HUDEP-2 (cell line): ENCODE results near the gene FILIP1L.
"Not testable (repeated sequence)": the region's sequence is repeated elsewhere in the genome, so short reads cannot be mapped to it uniquely, and the experiment has no call there.

ENCODE experiments used
- DNase-seq, 76 experiments: peaks; one replicate each; lab custom pipeline; 2025; ENCODE audit not compliant: unreplicated experiment in 76 of 76; lab: John Stamatoyannopoulos, UW

FILIP1L gene

DNA sequence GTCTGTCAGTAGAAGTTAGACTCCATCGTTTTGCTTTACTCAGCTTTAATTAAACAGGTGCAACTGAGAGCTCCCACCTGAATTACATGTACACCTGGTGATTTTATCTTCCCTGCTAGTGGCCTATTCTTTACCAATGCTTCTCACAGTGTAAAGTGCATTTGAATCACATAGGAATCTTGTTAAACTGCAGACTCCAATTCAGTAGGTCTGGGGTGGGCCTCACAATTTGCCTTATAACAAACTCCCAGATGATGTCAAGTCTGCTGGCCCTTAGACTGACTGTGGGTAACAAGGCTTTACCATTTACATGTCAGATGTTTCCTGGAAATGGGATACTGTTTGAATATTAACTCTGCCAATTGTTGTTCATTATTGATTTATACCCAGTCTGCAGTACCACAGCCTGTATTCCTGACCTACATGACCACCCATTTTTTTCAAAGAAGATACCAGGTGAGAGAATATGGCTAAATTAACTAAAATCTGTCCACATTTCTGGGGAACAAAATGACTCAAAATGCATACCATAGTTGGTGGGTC, 259.5 kb downstream of the FILIP1L start:
- no peak for DNase-seq

DNA sequence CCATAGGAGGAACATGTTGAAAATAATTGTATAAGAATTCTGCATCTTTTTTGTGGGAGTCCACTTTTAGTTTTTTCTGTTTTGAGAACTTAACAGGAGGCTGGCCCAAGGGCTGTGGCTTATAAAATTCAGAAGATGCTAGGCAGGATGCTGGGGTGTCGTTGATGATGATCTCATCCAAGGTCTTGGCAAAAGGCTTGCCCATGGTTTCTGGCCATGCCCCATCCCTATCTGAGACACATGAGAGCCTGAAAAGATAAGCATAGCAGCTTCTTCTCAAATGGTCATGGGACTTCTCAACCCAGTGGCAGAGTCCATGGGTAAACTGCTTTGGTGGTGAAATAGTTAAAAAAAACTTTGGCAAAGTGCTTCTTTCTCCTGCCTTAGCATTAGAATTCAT, 261.4 kb downstream of the FILIP1L start:
- DNase-seq = peak in 14 of 76 experiments; percentile 4 to 39 (median 22)

DNA sequence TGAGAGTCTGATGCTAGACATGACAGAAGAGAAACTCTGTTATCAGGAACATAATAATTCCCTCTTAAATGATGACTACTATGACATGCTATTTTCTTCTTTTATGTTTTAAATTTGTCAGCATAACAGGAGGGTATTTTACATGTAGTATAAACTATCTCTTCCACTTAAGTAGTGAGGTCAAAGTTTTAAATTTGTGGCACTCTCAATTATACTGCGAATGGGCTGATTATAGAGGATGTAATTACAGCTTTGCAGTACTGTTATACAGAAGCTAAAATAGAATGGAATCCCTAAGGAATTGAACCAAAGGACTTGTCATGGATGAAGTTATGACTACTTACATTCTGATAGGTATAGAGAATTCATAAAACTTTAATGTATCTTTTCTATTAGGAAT, 262.3 kb downstream of the FILIP1L start:
- DNase-seq = no peak

DNA sequence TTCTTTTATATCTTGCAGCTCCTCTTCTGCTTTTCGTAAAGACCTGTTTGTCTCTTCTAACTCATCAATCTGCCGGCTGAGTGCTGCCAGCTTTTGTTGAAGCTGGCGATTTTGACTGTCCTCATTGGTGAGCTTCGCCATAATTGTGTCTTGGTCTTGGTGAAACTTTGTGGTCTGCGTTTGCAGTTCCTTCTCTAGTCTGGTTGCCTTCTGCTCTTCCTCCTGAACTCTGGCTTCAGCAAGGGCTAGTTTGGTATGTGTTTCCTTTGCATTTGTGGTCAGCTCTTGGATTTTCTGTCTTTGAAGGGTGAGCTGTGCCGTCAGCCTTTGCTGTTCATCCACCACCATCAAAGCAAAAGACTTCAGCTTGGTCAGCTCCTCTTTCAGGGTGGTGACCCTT, 263.7 kb downstream of the FILIP1L start:
- DNase-seq = no peak

DNA sequence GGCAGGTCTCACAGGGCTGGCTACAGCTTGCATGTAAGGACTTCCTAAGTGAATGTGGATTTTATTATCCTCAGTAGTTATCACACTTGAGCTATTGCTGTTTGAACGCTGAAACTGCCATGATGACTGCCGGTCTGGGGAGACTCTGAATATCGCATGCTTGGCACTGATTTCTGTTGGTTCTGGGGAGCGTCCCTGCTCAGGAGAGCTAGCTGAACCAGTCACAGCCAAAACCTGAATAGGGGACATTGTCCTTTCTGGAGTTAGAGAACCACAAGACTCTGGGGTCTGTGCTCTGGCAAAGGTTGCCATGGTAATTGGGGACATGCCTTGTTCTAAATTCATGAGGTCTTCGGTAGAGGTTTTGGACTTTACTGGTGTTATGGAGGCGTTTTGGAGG, 265.9 kb downstream of the FILIP1L start:
- DNase-seq = no peak

DNA sequence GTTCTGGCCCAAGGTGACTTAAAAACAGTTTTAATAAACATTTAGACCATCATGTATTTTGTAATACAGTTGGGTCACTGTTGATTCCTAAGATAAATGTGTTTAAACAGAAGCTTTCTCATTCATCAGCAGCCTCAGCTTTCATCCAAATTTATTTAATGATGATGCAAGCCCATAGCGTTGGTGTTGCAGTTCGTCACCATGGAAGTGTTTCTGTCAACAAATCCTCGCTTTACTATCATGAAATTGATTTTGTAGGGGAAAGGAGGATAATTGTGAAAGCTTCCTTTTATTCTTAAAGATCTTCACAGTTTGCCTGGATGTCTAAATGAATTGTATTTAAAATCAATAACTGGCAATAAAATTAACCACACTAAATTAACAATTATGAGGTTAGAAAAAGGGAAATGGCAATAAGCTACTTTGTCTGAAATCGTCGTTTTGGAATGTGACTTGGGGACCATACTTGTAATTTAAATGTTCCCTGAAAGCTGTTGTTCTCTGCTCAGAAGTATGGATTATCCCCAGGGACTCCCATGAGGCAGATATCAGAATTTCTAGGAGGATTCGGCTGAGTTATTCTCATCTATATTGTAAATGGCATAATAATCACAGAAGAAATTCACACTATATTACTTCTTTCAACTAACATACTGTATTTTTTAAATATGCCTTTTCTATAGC, 267.7 kb downstream of the FILIP1L start:
- no peak for DNase-seq

DNA sequence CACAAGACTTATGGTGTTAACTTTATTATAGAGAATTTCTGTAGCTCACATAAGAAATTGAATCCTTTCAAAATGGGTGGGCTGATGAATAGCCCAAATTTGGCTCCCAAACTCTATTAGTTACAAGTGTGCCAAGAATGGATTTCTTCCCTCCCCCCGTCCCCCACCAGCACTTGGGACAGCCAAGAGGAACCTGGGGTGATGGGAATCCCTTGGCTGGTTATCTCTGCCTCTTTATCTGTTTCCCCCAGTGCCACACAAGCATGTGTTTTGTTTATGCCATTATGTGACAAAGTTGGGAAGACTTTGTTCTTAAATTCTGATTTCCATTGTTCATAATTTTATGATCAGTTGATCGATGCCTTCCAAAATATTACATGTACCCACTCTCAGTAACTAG, 268.3 kb downstream of the FILIP1L start:
- peak in 4 of 76 experiments; percentile 6 to 15 (median 12) for DNase-seq

DNA sequence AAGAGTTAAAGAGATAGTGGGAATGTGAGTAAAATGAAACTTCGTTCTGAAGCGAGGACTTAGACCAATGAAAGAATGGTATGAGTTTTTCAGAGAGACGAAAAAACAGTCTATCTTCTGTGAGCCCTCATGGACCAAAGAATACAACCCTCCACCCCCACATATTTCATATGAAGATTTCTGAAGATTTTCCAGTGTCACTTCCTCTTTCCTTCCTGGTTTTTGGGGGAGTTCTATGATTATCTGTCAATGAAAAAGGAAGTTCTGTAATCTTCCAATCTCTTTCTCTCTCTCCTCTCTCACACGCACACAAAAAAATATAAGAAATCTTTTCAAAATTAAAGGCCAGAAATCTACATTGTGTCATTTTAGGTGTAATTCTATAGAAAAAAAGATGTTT, 269.0 kb downstream of the FILIP1L start:
- DNase-seq = no peak

DNA sequence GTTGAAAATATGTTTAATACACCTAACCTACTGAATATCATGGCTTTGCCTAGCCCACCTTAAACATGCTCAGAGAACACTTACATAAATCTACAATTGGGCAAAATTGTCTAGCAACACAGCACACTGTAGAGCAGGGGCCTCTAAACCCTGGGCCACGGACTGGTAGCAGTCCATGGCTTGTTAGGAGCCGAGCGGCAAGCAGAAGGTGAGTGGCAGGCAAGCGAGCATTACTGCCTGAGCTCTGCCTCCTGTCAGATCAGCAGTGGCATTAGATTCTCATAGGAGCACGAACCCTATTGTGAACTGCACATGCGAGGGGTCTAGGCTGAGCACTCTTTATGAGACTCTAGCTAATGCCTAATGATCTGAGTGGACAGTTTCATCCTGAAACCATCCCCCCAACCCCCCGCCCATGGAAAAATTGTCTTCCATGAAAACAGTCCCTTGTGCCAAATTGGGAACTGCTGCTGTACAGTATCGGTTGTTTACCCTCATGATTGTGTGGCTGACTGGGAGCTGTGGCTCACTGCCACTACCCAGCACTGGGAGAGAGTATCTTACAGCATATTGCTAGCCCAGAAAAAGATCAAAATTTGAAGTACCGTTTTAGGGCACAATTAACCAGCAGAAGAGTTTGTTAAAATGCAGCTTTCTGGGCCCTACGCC, 270.6 kb downstream of the FILIP1L start:
- DNase-seq = no peak

DNA sequence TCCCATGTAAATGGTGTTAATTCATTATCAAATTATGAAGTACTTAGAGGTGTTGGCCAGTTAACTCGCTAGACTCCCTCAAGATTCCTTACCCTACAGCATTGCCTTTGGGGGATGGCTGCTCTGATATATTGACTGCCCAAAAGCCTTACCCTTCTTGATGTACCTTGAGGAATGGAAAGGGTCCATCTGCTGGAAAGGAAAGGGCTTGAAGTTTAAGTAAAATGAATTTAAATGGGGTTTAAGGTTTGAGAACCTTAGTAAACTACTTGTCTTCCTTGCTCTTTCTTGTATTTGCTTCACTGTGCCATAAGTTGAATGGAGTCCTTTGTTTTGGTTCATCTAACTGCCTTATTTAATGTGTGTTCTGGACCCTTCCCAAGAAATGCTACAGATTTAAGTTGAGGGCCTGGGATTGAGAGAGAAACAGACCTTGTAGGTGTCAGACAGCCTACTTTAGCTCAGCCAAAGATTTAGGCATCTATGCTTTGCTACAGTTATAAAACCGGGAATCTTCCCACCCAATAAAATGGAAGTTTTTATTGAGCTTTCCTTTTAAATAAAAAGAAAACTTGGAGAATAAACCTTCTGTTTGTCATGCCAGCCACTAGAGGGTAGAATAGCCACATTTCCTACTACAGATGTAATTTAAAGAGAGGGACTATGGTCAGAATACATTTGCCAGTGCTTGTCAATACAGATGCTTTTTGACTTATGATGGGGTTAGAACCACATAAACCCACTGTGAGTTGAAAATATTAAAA, 271.3 kb downstream of the FILIP1L start:
- peak in 8 of 76 experiments; percentile 4 to 23 (median 10) for DNase-seq

DNA sequence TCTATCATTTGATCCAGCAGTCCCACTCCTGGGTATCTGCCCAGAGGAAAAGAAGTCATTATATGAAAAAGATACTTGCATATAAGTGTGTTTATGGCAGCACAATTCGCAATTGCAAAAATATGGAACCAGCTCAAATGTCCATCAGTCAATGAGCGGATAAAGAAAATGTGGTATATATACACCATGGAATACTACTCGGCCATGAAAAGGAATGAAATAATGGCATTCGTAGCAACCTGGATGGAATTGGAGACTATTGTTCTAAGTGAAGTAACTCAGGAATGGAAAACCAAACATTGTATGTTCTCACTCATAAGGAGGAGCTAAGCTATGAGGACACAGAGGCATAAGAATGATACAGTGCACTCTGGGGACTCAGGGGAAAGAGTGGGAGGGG, 272.4 kb downstream of the FILIP1L start:
- DNase-seq = not testable (repeated sequence)

DNA sequence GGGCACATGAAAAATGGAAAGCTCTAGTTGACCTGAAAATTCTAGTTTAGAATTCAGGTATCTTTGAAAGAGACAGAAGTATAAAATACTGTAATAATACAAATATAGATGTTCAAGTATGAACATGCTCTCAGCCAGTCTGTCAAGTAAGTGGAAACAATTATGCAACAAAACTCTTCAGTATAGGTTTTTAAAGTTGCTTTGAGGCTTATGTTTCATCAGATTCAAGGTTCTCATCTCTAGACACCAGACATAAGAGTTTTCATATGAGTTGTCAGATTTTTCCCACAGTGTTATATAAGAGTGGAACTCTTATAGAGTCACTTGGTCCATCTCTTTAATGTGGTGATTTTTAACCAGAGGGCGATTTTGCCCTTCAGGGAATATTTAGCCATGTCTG, 274.7 kb downstream of the FILIP1L start:
- no peak for DNase-seq

DNA sequence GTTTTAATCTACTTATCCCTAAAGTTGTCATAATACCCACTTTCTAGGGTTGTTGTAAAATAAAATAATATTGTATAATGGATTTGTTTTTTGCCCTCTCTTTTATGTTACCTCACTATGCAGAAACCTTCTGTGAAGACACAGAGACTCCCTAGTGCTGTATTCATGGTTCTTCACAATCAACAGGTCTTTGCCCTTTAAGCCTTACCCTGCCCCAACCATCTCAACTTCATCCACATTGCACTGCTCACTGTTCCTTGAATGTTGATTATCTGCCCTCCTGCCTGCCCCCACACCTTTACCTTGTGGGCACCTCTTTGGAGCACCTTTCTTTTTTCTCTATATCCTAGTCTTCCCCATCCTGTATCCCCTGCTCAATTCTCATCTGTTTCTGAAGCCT, 275.5 kb downstream of the FILIP1L start:
- DNase-seq = no peak

DNA sequence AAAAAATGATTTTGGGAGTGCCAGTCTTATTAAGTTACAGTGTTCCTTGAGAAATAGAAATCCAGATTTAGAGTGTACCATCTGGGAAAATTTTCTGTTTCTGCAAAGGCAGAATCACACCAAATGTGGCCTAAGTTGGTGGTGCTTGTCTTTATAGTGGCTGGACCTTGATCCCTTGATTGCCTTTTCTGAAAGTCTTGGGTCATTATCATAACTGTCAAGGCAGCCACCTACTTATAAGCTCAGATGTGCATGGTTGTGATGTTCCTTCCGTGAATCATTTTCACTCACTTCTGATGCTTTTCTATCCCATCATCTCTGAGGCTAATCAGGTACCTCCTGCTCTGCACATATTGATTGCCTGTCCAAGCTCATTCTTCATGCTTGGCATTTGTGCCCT, 276.6 kb downstream of the FILIP1L start:
- no peak for DNase-seq

DNA sequence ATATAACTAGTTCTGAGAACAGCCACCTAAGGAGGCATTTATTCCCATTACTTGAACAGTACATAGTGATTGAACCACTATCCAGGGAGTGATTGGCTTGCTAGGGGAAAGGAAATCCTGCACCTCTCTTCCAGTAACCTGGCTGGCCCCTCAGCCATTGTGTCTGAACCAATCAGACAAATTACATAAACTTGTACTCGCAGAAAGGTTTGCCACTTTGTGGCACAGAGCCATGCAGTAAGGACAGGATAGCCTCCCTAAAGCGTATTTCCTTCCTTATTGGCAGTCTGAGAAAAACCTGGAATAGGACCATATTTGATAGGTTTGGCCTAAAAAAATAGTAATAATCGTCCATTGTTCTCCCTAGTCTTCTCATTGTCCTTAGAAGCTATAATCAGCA, 277.6 kb downstream of the FILIP1L start:
- no peak for DNase-seq

DNA sequence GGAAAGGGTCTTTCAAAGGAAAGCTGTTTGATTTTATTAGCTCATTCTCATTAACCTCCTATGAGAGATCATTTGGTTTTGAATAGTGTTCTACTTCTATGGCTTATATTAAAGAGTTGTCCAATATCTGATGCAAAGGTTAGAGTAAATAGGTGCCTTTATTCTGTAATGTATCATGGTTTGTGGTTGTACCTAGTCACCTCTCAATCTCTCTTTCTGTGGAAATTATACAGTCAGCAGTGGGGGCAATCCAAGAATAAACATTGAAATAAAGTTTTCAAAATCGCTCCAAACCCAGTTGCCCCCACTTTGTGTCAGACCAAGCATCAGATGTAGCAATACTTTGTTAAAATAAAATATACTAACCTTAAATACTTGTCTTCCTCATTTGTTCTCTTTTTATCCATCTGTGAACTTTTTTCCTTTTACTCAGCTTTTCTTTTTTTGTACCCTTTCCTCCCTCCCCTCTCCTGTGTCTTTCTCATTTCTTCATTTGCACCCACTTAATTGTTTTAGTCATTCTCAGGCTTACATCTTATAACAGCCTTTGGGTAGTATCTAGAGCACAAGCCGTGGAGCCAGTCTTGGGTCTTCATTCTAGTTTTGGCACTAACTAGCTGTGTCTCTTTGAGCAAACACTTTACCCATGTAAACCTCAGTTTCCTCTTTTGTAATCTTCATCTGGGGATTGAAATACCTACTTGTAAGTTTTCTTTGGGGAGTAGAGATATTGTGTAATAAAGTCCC, 279.9 kb downstream of the FILIP1L start:
- DNase-seq = no peak

DNA sequence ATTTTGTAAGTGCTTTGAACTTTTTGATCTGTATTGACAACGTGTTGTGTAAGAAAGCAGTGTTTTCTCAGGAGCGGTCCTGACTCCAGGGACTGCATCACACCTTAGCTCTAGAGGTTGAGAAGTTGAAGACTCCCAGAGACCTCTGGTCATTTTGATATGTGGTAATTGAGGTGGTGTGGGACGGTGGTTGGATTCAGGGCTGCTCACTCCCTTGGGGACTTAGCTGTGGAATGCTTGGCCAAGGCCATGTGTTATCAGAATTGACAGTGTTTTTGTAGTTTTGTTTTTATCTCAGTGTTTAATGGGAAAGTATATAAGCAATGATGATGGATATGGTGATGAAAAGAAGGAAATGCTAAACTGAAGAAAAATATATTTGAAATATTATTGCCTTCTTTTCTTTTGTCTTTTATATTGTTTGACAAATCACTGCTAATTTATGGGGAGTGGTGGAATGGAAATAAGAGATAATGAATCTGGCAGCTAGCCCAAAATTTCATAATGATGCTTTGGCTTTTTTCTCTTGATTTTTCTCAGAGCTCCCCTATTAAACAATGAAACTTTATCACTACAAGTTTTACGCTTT, 280.6 kb downstream of the FILIP1L start:
- DNase-seq = peak in 1 of 76 experiments; percentile 3

DNA sequence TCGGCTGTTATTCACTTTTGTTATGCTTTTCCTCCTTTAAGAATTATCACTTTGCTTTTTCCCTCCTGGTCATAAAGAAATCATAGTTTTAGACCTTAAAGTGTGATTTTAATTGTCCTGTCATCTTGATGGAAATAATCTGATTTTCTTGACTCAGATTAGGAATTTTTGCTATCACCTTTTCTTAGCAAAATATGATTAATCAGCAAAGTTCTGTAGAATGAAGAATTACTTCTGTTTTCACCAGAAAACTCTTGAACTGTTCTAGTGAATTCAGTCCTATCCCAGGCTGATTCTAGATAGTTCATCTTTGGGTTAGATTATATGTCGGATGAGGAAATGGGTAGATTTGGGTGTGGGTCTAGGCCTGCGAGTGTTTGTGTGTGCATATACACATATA, 284.5 kb downstream of the FILIP1L start:
- DNase-seq = no peak

DNA sequence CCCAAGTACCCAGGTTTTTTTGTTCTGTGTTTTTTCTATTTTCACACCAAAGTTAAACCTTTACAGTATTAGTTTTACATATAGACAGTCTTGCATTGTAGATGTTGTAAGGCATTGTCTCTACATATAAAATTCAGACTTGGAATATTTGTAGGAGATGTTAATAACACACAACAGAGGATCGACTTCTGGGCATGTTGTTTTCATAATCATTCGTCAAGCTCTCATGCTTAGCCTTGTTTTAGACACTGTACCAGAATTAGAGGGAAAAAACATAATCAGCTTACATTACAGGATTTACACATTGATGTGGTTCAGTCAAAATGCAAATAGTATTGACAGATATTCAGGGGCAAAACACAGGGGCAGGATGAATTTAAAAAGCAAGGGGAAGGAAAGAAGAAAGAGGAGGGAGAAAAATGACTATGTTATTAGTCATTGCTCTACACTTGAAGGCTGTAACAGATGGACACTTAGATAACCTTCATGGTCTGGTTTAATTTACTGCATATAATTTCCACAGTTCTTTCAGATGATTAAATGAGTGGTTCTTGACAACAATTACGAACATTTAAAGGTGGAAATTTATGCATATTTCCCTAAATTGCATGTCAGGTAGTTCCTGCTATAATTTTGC, 289.2 kb downstream of the FILIP1L start:
- peak in 20 of 76 experiments; percentile 2 to 64 (median 34) for DNase-seq
